Measurements from ENCODE around the gene ORMDL2.

DNA sequence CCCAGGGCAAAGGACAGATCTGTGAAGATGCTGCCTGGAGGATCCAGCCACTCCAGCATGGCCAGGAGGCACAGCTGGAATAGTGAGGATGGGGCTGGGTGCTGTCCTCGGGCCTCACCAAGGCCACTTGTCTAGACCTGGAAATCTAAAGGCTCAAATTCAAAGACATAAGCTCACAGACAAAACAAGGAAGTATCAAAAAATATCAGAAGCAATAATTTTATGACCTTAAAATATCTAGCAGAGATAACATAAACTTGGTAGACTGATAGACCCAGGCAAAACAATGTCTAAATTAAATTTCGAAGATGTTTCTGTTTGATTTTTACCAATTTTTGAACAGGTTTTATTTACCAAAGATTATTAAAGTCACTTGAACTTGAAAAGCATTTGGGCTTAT is 47.5 kb downstream of the ORMDL2 start:
- TF ChIP-seq, protein P1, sequence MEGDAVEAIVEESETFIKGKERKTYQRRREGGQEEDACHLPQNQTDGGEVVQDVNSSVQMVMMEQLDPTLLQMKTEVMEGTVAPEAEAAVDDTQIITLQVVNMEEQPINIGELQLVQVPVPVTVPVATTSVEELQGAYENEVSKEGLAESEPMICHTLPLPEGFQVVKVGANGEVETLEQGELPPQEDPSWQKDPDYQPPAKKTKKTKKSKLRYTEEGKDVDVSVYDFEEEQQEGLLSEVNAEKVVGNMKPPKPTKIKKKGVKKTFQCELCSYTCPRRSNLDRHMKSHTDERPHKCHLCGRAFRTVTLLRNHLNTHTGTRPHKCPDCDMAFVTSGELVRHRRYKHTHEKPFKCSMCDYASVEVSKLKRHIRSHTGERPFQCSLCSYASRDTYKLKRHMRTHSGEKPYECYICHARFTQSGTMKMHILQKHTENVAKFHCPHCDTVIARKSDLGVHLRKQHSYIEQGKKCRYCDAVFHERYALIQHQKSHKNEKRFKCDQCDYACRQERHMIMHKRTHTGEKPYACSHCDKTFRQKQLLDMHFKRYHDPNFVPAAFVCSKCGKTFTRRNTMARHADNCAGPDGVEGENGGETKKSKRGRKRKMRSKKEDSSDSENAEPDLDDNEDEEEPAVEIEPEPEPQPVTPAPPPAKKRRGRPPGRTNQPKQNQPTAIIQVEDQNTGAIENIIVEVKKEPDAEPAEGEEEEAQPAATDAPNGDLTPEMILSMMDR (IDR thresholded peaks at IDR 0.05; ENCODE audit: low read depth, low read length): no peak
- no peak for TF ChIP-seq EZH2phosphoT487 (IDR thresholded peaks at IDR 0.05; ENCODE audit: low read depth)

Measured in OCI-LY3 (cell line).